GM18508 (cell line): ENCODE measurements around the gene PINK1.
"Not testable (repeated sequence)": the region's sequence is repeated elsewhere in the genome, so short reads cannot be mapped to it uniquely, and the experiment has no call there.

Source experiments
- ATAC-seq: cut with Tn5 transposase; IDR thresholded peaks from one replicate; pipeline ENCODE4 v1.9.1; 2021; ENCODE audit warnings: moderate number of reproducible peaks; ENCODE audit not compliant: insufficient read depth, unreplicated experiment

PINK1 gene

GRCh38 chr1:20672265-20672632 is 39.0 kb downstream of the PINK1 start:
- no peak for ATAC-seq

- not testable (repeated sequence) for ATAC-seq
Observed at GRCh38 chr1:20673626-20674025, 40.4 kb downstream of the PINK1 start.

- ATAC-seq: no peak
Observed at GRCh38 chr1:20678599-20678998, 45.3 kb downstream of the PINK1 start.

- no peak for ATAC-seq
Observed at GRCh38 chr1:20680269-20680668, 47.0 kb downstream of the PINK1 start.

GRCh38 chr1:20681999-20682398 is 48.7 kb downstream of the PINK1 start:
- ATAC-seq: no peak

- no peak for ATAC-seq
Observed at GRCh38 chr1:20682571-20683236, 49.4 kb downstream of the PINK1 start.

GRCh38 chr1:20683614-20684013 is 50.4 kb downstream of the PINK1 start:
- no peak for ATAC-seq

- no peak for ATAC-seq
Observed at GRCh38 chr1:20684050-20684620, 50.9 kb downstream of the PINK1 start.

GRCh38 chr1:20684651-20685050 is 51.4 kb downstream of the PINK1 start:
- ATAC-seq: no peak

- no peak for ATAC-seq
Observed at GRCh38 chr1:20685099-20685662, 51.9 kb downstream of the PINK1 start.

- ATAC-seq: no peak
Observed at GRCh38 chr1:20685741-20686140, 52.5 kb downstream of the PINK1 start.

GRCh38 chr1:20686883-20687725 is 53.8 kb downstream of the PINK1 start:
- no peak for ATAC-seq

- no peak for ATAC-seq
Observed at GRCh38 chr1:20689645-20690056, 56.4 kb downstream of the PINK1 start.

- ATAC-seq: no peak
Observed at GRCh38 chr1:20691872-20692271, 58.6 kb downstream of the PINK1 start.

GRCh38 chr1:20693623-20694022 is 60.4 kb downstream of the PINK1 start:
- ATAC-seq: no peak

- no peak for ATAC-seq
Observed at GRCh38 chr1:20695515-20695914, 62.3 kb downstream of the PINK1 start.

GRCh38 chr1:20696397-20697333 is 63.4 kb downstream of the PINK1 start:
- no peak for ATAC-seq

GRCh38 chr1:20697563-20697962 is 64.3 kb downstream of the PINK1 start:
- no peak for ATAC-seq

- no peak for ATAC-seq
Observed at GRCh38 chr1:20698195-20698910, 65.1 kb downstream of the PINK1 start.
